HG03469 (cell line): ENCODE measurements around the gene OLFM1.
"Not testable (repeated sequence)": the region's sequence is repeated elsewhere in the genome, so short reads cannot be mapped to it uniquely, and the experiment has no call there.

Experiments used
- ATAC-seq: cut with Tn5 transposase; IDR thresholded peaks from one replicate; pipeline ENCODE4 v1.9.1; 2021; ENCODE audit warnings: mild to moderate bottlenecking, moderate library complexity, moderate number of reproducible peaks; ENCODE audit not compliant: unreplicated experiment

The OLFM1 gene

GRCh38 chr9:135147474-135147805, 60.0 kb downstream of the OLFM1 start:
- ATAC-seq, result no peak

GRCh38 chr9:135147938-135148337, 60.5 kb downstream of the OLFM1 start:
- no peak for ATAC-seq

- ATAC-seq, result no peak
These were observed 60.9 kb downstream of the OLFM1 start for GRCh38 chr9:135148386-135148785.

GRCh38 chr9:135149901-135150300, 62.4 kb downstream of the OLFM1 start:
- ATAC-seq, result not testable (repeated sequence)

GRCh38 chr9:135150981-135151380, 63.5 kb downstream of the OLFM1 start:
- ATAC-seq, result no peak

GRCh38 chr9:135151757-135152613, 64.5 kb downstream of the OLFM1 start:
- no peak for ATAC-seq

- ATAC-seq, result no peak
These were observed 65.3 kb downstream of the OLFM1 start for GRCh38 chr9:135152614-135153334.

- no peak for ATAC-seq
These were observed 66.7 kb downstream of the OLFM1 start for GRCh38 chr9:135154050-135154615.

- ATAC-seq, result no peak
These were observed 67.9 kb downstream of the OLFM1 start for GRCh38 chr9:135155396-135155795.

GRCh38 chr9:135156525-135157510, 69.3 kb downstream of the OLFM1 start:
- ATAC-seq, result no peak

- no peak for ATAC-seq
These were observed 70.5 kb downstream of the OLFM1 start for GRCh38 chr9:135157856-135158563.

- no peak for ATAC-seq
These were observed 71.1 kb downstream of the OLFM1 start for GRCh38 chr9:135158564-135158937.

GRCh38 chr9:135159801-135160200, 72.3 kb downstream of the OLFM1 start:
- no peak for ATAC-seq

GRCh38 chr9:135160862-135161261, 73.4 kb downstream of the OLFM1 start:
- ATAC-seq, result no peak

GRCh38 chr9:135162599-135162998, 75.1 kb downstream of the OLFM1 start:
- not testable (repeated sequence) for ATAC-seq

- no peak for ATAC-seq
These were observed 75.7 kb downstream of the OLFM1 start for GRCh38 chr9:135163023-135163780.

GRCh38 chr9:135164036-135164435, 76.6 kb downstream of the OLFM1 start:
- no peak for ATAC-seq

GRCh38 chr9:135165003-135165711, 77.7 kb downstream of the OLFM1 start:
- ATAC-seq, result no peak
